Activated CD8-positive, alpha-beta memory T cell treated with anti-CD3 and anti-CD28 coated beads for 1 hour (primary cell): ENCODE data around the gene RINL.

Experiments
- DNase-seq, 2 donors: peaks; one replicate each; pipeline ENCODE4 v3.0.0-alpha.2; 2020; ENCODE audit warnings: low read depth in 1 of 2; ENCODE audit errors: extremely low read depth in 1 of 2

Gene RINL, protein sequence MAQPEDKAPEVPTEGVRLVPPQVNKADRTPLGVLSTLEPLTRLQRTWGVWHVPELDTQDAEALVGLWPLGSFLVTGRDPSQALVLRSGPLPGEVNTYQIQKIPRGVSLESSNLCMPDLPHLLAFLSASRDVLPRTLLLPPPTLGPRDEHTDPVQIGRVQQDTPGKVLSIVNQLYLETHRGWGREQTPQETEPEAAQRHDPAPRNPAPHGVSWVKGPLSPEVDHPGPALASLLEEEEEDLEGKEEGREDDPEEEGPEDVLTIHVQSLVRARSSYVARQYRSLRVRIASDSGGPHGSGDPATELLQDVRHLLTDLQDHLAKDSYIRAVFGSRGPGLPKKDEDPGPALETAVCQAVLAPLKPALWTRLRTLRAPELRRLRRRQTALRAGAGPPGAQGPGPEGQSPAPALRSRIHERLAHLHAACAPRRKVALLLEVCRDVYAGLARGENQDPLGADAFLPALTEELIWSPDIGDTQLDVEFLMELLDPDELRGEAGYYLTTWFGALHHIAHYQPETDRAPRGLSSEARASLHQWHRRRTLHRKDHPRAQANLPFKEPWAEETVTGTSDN

DNA sequence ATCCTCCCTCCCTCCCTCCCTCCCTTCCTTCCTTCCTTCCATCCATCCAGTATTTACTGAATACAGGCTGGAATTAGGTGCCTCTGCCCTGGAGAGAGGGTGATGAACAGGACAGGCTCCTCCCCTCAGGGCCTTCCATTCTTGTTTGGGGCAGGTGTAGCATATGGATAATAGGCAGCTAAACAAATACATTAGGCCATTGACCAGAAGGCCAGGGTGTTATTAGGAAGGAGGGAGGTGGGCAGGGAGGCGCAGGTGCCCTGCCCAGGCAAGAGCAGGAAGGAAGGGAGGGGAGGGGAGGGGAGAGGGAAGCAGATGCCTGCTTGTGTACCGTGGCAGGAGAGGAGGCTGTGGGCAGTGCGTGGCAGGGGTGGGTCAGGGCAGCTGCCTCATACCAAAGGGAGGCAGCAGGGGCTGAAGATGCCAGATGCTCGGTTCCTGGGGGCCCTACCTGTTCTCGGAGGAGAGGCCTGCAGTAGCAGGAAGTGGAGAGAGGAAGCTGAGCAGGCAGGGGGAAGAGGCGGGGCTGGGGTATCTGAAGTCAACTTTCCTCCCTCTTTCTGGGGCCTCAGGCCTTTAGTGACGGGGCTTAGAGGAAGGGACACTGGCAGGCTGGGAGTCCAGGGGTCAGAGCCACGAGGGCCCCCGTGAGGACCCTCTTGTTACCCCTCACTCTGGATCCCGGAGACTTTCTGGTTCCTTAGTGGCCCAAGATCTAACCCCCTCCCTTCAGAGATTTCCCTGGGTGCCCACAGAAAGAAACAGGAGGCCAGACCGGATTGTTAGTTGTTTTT is at the start of gene RINL:
RINL (minus strand) TSS at position 495 of the 794 bp plus-strand sequence. CDS start 1,533 bp downstream, outside the sequence.
- peak; percentile 32 to 55 for DNase-seq

- DNase-seq = no peak
These were observed 46.3 kb upstream of the RINL start for GRCh38 chr19:38924388-38924787.

- DNase-seq = no peak
These were observed 44.4 kb upstream of the RINL start for GRCh38 chr19:38922482-38922881.

GRCh38 chr19:38921420-38922274 is 43.6 kb upstream of the RINL start:
- no peak for DNase-seq

DNA sequence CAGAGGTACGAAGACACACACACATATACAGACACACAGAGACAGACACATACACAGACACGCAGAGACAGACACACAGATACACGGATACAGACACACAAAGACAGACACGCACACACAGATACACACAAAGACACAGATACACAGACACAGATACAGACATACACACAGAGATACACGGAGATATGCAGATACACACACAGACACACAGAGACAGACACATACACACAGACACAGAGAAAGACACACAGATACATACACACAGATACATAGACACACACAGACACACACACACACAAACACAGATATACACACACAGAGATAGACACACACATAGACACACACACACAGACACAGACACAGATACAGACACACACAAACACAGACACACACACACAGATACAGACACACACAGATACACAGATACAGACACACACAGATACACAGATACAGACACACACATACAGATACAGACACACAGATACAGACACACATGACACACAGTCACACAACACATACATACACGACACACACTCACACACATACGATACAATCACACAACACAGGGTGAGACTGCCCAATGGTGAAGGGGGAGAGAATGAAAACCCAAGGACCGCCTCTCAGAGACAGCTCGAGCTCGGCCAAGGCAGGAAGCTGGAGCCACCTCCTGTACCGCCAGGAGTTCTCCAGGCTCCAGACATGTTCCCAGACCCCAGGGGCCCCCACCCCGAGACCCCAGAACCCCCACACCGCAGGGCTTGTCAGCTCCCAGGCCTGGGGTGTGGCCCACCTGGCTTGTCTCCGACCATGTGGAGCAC is 42.7 kb upstream of the RINL start:
- no peak for DNase-seq

DNA sequence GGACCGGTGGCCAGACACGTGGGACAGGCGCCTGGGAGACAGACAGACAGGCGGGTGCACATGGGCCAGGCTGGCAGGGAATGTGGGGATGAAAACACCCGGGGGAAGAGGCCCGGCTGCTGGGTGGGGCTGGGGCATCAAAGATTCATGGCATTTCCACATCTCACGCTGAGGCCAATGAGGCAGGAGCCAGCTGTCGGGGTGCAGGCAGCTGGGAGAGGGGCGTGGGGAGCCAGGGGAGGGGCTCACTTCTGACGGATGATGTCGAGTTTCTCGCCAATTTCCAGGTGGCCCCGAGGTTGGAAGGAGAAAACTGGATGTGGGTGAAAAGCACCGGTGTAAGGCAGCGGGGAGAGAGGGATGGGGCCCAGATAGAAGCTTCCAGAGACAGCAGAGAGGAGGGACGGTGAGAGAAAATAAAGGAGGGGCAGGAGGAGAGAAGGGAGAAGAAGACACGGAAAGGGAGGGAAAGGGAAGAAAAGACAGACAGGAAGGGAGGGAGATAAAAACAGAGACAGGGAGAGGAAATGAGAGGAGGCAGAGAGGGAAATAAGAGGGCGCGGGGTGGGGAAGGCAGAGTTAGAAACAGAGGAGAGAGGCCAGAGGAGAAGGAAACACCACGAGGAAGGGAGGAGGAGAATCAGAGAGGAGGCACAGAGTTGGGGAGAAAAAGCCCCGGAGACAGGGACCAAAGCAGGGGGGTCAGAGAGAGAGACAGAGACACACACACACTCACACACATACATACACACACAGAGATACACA is 41.9 kb upstream of the RINL start:
- DNase-seq = no peak

- DNase-seq = no peak
These were observed 40.5 kb upstream of the RINL start for GRCh38 chr19:38918526-38918925.

- no peak for DNase-seq
These were observed 39.9 kb upstream of the RINL start for GRCh38 chr19:38917921-38918491.

GRCh38 chr19:38917516-38917915 is 39.4 kb upstream of the RINL start:
- no peak for DNase-seq

DNA sequence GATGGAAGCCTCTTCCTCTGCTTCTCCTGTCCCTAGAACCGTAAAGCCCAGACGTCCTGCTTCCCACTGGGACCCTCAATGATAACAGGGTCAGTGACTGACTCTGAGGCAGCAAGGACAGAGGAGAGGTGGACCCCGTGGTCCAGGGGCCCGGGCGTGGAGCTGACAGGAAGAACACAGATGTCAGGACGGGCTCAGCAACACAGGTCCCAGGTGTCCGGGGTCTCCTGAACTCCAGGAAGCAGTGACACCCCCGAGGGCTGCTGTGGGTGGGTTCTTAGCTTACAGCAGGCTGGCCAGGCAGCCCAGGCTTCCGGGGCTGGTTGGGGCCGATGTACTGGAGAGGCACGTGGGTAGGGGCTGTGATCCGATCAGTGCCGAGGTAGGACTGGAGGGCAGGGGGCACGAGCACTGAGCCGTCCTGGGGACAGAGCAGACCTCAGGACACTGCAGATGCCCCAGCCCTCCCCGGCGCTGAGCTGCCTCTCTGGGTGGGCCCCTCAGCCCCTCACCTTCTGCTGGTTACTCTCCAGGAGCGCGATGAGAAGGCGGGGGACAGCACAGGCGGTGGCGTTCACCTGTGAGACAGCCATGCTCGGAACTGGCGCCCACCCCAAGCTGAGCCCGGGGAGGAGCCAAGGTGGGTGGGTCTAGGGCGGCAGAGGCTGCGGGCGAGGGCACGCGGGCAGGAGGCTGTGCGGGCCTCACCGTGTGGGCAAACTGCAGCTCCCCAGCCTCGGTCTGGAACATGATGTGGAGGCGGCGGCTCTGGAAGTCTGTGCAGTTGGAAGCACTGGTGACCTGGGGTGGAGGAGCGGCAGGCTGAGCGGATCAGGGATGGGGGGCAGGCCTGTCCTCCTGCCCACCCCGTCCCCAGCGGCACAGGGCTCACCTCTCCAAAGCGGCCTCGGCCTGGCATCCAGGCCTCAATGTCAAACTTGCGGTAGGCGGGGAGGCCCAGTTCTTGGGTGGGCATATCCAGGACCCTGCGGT is 37.5 kb upstream of the RINL start:
- DNase-seq = no peak

DNA sequence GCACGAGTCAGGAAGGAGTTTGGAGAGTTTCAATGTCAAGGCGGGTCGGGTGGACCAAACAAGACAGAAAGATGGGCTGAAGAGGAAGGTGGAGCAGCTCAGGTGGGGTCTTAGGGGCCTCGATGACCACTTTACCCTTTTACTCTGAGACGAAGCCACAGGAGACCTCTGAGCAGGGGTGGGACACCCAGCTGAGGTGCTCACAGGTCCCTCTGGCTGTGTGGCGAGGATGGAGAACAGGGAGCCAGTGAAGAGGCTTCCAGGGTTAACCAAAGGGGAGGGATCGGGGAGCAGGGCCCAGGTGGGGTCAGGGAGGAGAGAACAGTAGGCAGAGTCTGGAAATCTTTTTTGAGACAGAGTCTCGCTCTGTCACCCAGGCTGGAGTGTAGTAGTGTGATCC is 35.9 kb upstream of the RINL start:
- DNase-seq = no peak

DNA sequence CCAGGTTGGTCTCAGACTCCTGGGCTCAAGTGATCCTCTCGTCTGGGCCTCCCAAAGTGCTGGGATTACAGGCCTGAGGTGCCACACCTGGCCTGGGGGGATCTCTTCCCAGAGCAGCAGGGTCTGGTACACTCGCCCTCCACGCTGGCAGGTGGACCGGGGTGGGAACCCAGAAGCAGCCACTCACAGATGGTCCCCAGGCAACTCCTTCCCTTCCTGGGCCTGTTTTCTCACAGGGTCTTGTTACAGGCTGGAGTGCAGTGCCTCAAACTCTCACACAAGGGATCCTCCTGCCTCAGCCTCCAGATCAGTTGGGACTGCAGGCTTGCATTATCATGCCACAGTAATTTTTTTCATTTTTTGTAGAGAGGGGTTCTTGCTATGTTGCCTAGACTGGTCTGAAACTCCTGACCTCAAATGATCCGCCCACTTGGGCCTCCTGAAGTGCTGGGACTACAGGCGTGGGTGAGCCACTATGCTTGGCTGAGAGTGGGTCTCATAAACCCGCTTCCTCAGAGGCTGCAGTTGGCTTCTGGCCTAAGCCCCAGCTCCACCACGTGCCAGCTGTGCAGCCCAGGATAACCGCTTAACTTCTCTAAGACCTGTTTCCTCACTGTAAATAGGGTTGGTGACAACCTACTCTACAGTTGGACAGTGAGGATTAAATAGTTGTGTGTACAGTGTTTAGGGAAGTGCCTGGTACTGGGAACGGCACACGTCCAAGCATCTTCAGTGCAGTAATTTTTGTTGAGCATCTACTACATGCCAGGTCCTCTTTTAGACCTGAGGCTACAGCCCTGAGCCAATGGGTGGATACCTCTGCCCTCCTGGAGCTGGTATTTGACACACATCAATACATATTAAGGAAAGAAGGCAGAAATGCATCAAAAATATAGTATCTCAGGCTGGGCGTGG is 34.8 kb upstream of the RINL start:
- no peak for DNase-seq

DNA sequence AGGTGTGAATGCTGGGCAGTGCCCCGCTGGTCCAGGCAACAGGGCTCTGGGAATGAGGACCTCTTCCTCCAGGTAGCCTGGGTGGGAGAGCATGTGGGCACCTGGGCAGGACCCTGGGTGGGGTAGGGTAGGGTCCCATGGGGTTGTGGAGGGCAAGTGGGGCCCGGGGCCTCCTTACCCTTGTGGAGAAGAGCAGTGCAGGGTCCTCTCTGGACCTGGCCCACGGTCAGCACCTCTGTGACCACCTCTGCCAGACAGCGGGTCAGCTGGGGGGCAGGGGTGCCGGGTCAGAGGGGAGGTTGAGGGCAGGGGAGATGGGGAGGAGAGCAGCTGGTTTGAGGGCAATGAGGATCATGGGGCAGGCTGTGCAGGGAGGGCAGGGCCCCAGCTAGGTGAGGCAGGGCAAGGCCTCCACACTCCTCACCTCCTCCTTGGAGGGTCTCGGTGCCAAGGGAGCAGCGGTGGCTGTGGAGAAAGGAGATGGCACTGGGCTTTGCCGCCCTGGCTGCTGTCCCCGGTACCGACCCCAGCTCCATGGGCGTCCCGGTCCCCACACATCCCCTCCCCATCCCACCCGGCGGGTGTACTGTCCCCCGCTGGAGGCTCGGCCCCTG is 33.4 kb upstream of the RINL start:
- no peak for DNase-seq

DNA sequence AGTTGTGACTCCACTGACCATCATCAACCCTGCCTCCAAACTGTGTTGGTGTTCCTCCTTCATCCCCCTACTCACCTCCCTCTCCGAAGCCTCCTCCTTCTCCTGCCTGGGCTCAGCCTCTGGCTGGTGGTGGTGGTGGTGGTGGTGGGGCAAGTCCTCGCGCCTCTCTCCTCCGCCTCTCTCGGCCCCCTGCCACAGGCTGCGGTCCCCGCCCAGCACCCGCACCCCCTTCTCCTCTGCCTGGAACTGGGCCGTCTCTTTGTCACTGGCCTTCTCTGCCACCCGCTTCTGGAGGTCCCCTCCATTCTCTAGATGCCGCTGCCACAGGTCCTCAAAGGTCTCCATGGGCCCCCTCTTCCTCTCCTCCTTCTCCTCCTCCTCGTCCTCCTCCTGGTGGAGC is 32.4 kb upstream of the RINL start:
- no peak for DNase-seq

- no peak for DNase-seq
These were observed 30.8 kb upstream of the RINL start for GRCh38 chr19:38908911-38909310.

GRCh38 chr19:38907670-38908069 is 29.6 kb upstream of the RINL start:
- DNase-seq = no peak
